OCI-LY7 (cell line): ENCODE data around the gene CRABP2. TPM values are rescaled to one million over a fixed set of nuclear protein-coding genes. Genes with fewer than 3 reads are reported as not detected.

Experiments
- BruUV-seq: library from RNA; stranded (reverse); fragments of 400-500 nt; replicated peaks from 2 replicates; lab custom pipeline; 2021; lab: Mats Ljungman, UMichigan
- CTCF ChIA-PET: fragments of 300-600 bp; sonication (Branson Sonifier 250); formaldehyde crosslinking; loops from one replicate; lab custom pipeline; 2022; ENCODE audit warnings: antibody characterized with exemption; ENCODE audit not compliant: unreplicated experiment; lab: Charles Lee
- POLR2A ChIA-PET: fragments of 300-600 bp; sonication (Branson Sonifier 250); formaldehyde crosslinking; loops from one replicate; lab custom pipeline; 2022; ENCODE audit warnings: antibody characterized with exemption; lab: Charles Lee
- DNase-seq: peaks from one replicate; pipeline ENCODE4 v3.0.0-alpha.2; 2015; ENCODE audit warnings: low spot score
- H2AFZ ChIP-seq: fragments of 200-600 bp; sonication (generic), shearing (Covaris generic); 2 replicates; pipeline ENCODE4 v1.6.1; 2014; ENCODE audit warnings: mild to moderate bottlenecking, antibody characterized with exemption, low read length, moderate library complexity
- H3K27ac ChIP-seq: fragments of 200-600 bp; sonication (generic); 2 replicates; pipeline ENCODE4 v1.5.1; 2014; ENCODE audit warnings: mixed run types, low read depth, mild to moderate bottlenecking, moderate library complexity, low read length, inconsistent platforms; ENCODE audit not compliant: poor library complexity, severe bottlenecking
- H3K36me3 ChIP-seq: fragments of 200-600 bp; sonication (generic); 2 replicates; pipeline ENCODE4 v1.6.1; 2014; ENCODE audit warnings: mild to moderate bottlenecking, antibody characterized with exemption, low read length, moderate library complexity, mixed read lengths; ENCODE audit not compliant: insufficient read depth
- H3K4me1 ChIP-seq: fragments of 200-600 bp; sonication (generic); 2 replicates; pipeline ENCODE4 v1.5.1; 2014; ENCODE audit warnings: mild to moderate bottlenecking, low read length; ENCODE audit not compliant: insufficient read depth, poor library complexity, severe bottlenecking
- H3K4me2 ChIP-seq: fragments of 200-600 bp; sonication (generic); 2 replicates; pipeline ENCODE4 v1.6.1; 2014; ENCODE audit warnings: mild to moderate bottlenecking, low read length
- H3K4me3 ChIP-seq: fragments of 200-600 bp; sonication (generic); 2 replicates; pipeline ENCODE4 v1.5.1; 2014; ENCODE audit warnings: mild to moderate bottlenecking, low read depth, low read length; ENCODE audit not compliant: poor library complexity, severe bottlenecking
- H3K79me2 ChIP-seq: fragments of 200-600 bp; sonication (generic); 2 replicates; pipeline ENCODE4 v1.6.1; 2016; ENCODE audit warnings: low read depth, mild to moderate bottlenecking, low read length, moderate library complexity, mixed read lengths; ENCODE audit not compliant: insufficient read depth
- H3K9me2 ChIP-seq: fragments of 200-600 bp; sonication (generic); 2 replicates; pipeline ENCODE4 v1.6.1; 2016; ENCODE audit warnings: mild to moderate bottlenecking, low read length, mixed read lengths; ENCODE audit not compliant: insufficient read depth
- H3K9me3 ChIP-seq: fragments of 200-600 bp; sonication (generic); 2 replicates; pipeline ENCODE4 v1.6.1; 2014; ENCODE audit warnings: mild to moderate bottlenecking, mixed run types, low read length, mixed read lengths
- H4K20me1 ChIP-seq: fragments of 200-600 bp; sonication (generic); 2 replicates; pipeline ENCODE4 v1.6.1; 2014; ENCODE audit warnings: mild to moderate bottlenecking, antibody characterized with exemption, low read length, moderate library complexity, mixed read lengths; ENCODE audit not compliant: insufficient read depth
- EZH2phosphoT487 ChIP-seq: fragments of 200-600 bp; sonication (generic); IDR thresholded peaks from 2 replicates; pipeline ENCODE4 v1.6.1; 2018; ENCODE audit warnings: low read depth, borderline replicate concordance, mild to moderate bottlenecking, mixed run types, antibody characterized with exemption, low read length, moderate library complexity, mixed read lengths
- intact Hi-C: fragments of 100-400 bp; cut with micrococcal nuclease; formaldehyde crosslinking; loops from one replicate; pipeline ENCODE4 v1.10.0; 2022; ENCODE audit not compliant: unreplicated experiment
- total RNA-seq, 2 experiments: library from RNA; depleted of rRNA in 1 of 2; stranded (reverse); fragments of >200 nt in 1 of 2; shearing (Covaris generic) in 1 of 2; gene quantifications; 2 replicates each; pipeline ENCODE4 v1.2.3, GENCODE V29; 2014 to 2022
- TF ChIP-seq, protein P1 (sequence below): fragments of 200-600 bp; sonication (generic); conservative IDR thresholded peaks from 2 replicates; pipeline ENCODE4 v1.5.1; 2014; ENCODE audit warnings: mild to moderate bottlenecking, antibody characterized with exemption, low read length, moderate library complexity, mixed read lengths

Gene CRABP2
- total RNA-seq, 2 experiments from 2014 or later, result 2.1 to 2.8 TPM

DNA sequence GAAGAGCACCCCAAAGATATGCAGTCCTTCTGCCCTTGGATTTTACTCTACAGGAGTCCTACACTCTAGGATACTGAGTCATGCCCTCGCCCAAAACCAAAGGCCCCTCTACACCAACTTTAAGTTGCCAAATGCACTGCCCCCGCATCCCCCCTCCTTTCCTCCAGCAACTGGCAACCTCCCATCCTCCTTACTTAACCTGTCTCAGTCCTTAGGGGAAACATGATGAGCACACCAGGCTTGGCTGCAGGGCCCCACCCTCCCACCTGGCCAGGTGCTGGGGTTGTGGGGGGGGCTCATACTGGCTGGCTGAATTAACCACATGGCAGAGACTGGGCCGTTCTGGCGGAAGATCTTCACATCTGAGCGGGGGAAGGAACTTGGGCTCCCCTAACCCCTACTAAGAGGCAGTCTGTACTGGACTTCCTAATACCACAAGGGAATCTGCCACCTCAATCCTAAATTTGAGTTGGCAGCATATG, 44.8 kb upstream of the CRABP2 start:
- H4K20me1 ChIP-seq, result peaks cover 9% of the 10 kb centered on the region; the same call in 1 of the 2 replicates
- peak overlapping the region; percentile 99 for H3K4me2 ChIP-seq
- CTCF ChIA-PET, result interaction anchor here (1.0 kb wide), 1 partner anchor 24 kb away, joined by 4 read pairs; no protein-coding TSS in a partner anchor
- no TSS peak for BruUV-seq
- H3K79me2 ChIP-seq, result peaks cover 75% of the 10 kb centered on the region
- no peaks in the 10 kb centered on the region for H3K9me2 ChIP-seq
- peak overlapping the region; percentile 81 for H3K27ac ChIP-seq
- POLR2A ChIA-PET, result interaction anchor here (1.3 kb wide), 1 partner anchor 22 kb away, joined by 4 read pairs; the partner anchor contains the start of genes ISG20L2 and METTL25B
- H3K4me1 ChIP-seq, result peaks cover 53% of the 10 kb centered on the region
- TF ChIP-seq, protein P1, sequence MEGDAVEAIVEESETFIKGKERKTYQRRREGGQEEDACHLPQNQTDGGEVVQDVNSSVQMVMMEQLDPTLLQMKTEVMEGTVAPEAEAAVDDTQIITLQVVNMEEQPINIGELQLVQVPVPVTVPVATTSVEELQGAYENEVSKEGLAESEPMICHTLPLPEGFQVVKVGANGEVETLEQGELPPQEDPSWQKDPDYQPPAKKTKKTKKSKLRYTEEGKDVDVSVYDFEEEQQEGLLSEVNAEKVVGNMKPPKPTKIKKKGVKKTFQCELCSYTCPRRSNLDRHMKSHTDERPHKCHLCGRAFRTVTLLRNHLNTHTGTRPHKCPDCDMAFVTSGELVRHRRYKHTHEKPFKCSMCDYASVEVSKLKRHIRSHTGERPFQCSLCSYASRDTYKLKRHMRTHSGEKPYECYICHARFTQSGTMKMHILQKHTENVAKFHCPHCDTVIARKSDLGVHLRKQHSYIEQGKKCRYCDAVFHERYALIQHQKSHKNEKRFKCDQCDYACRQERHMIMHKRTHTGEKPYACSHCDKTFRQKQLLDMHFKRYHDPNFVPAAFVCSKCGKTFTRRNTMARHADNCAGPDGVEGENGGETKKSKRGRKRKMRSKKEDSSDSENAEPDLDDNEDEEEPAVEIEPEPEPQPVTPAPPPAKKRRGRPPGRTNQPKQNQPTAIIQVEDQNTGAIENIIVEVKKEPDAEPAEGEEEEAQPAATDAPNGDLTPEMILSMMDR, result no peak
- TF ChIP-seq EZH2phosphoT487, result no peak
- peak; percentile 66 for DNase-seq
- no peaks in the 10 kb centered on the region for H3K9me3 ChIP-seq
- intact Hi-C loops, result loop anchor here (10.0 kb wide), 1 partner anchor 245 kb away; the partner anchor contains the start of gene MEF2D
- no peak overlapping the region for H2AFZ ChIP-seq
- peak overlapping the region; percentile 85 for H3K4me3 ChIP-seq
- peaks cover 51% of the 10 kb centered on the region for H3K36me3 ChIP-seq

DNA sequence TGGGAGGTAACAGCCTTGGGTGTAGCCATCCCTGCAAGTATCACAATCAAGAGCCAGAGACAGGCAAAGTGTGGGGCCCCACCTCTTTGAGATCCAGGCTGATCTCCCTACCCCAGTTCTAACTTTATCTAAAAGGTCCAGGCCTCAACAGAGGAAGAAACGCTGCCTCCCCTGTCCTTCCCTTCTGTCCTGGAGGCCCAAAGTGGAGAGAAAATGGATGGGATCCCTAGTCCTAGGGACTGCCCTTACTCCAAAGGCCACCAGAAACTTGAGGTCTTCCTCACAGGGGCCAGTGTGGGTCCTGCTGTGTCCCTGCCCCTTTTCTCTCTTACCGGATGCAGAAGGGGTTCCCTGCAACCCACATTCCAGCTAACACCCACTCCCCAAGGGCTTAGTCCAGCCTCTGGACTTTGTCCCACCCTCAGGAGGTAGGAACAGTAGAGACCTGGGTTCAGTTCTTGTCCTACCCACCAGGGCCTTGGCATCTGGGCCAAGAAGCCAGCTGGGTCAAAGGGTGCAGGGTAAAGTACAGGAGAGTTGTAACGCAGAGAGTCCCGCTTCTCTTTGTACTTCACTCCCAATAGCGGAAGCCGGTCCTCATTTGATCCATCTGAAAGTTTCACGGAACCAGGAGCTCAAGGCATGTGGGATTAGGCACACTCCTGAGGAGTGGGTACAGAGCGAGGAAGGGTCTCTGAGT, 44.2 kb upstream of the CRABP2 start:
- Histone ChIP-seq H3K79me2 (peaks cover 77% of the 10 kb centered on the region), H3K4me3 (peak overlapping the region; percentile 85), H3K4me2 (peak overlapping the region; percentile 99), H3K9me2 (no peaks in the 10 kb centered on the region), H3K36me3 (peaks cover 58% of the 10 kb centered on the region), H4K20me1 (peaks cover 9% of the 10 kb centered on the region; the same call in 1 of the 2 replicates), H2AFZ (no peak overlapping the region), H3K27ac (peak overlapping the region; percentile 81), H3K9me3 (no peaks in the 10 kb centered on the region), H3K4me1 (peaks cover 50% of the 10 kb centered on the region)
- ChIA-PET CTCF (interaction anchor here (1.0 kb wide), 1 partner anchor 23 kb away, joined by 4 read pairs; no protein-coding TSS in a partner anchor), POLR2A (interaction anchor here (1.3 kb wide), 1 partner anchor 21 kb away, joined by 4 read pairs; the partner anchor contains the start of genes ISG20L2 and METTL25B)
- no TSS peak for BruUV-seq
- no peak for TF ChIP-seq EZH2phosphoT487
- TF ChIP-seq, protein P1, result no peak
- DNase-seq, result no peak
- intact Hi-C loops, result loop anchor here (10.0 kb wide), 1 partner anchor 245 kb away; the partner anchor contains the start of gene MEF2D
